Measurements from ENCODE around the gene PLOD2. TPM values are rescaled to one million over a fixed set of nuclear protein-coding genes. Genes with fewer than 3 reads are reported as not detected.
A peak's percentile ranks its signal among the peaks of the same experiment; 100 is the strongest.

Gene PLOD2
- total and polyA plus RNA-seq, 7 donors: 2.0 to 15.7 (median 7.5) TPM

DNA sequence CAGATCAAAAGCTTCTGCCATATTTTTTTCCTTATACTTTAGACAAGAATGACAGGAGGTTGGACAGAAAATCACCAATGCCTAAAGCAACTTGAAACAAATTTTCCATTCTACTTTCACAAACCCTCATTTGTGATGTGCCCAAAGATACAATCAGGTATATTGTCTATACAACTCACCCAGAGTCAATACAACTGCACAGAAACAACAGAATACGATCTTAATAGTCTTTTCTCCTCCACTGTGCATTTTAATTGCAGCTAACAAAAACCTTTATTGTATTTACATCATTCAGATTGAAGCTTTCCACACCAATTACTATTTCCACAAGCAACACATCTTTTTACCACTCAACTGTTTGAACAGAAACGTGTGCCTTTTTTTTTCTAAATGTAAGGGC, 80.4 kb downstream of the PLOD2 start:
- Histone ChIP-seq H3K27ac (no peak overlapping the region), H3K4me1 (no peaks in the 10 kb centered on the region), H3K27me3 (ENCODE audit: insufficient read depth in 3 of 3, low read length in 2 of 3) (no peaks in the 10 kb centered on the region), H3K9me3 (no peaks in the 10 kb centered on the region), H3K4me3 (no peak overlapping the region), H3K36me3 (ENCODE audit: insufficient read depth in 1 of 2, low read depth in 1 of 2) (peaks cover 0 to 3% of the 10 kb centered on the region in 2 donors)
- 66 to 76% (median 72%) methylated on average over 2 of the region's 2 CpGs for WGBS, 3 donors
- DNase-seq (no peak), ATAC-seq (no peak)
- TF ChIP-seq, protein P1, sequence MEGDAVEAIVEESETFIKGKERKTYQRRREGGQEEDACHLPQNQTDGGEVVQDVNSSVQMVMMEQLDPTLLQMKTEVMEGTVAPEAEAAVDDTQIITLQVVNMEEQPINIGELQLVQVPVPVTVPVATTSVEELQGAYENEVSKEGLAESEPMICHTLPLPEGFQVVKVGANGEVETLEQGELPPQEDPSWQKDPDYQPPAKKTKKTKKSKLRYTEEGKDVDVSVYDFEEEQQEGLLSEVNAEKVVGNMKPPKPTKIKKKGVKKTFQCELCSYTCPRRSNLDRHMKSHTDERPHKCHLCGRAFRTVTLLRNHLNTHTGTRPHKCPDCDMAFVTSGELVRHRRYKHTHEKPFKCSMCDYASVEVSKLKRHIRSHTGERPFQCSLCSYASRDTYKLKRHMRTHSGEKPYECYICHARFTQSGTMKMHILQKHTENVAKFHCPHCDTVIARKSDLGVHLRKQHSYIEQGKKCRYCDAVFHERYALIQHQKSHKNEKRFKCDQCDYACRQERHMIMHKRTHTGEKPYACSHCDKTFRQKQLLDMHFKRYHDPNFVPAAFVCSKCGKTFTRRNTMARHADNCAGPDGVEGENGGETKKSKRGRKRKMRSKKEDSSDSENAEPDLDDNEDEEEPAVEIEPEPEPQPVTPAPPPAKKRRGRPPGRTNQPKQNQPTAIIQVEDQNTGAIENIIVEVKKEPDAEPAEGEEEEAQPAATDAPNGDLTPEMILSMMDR (IDR thresholded peaks at IDR 0.05): no peak
- intact Hi-C loops (cut with DNase I): no loop called here

- ATAC-seq (no peak), DNase-seq (no peak)
- Histone ChIP-seq H3K27ac (no peak overlapping the region), H3K36me3 (ENCODE audit: insufficient read depth in 1 of 2, low read depth in 1 of 2) (peaks cover 0 to 3% of the 10 kb centered on the region in 2 donors), H3K4me1 (peaks cover under 1% of the 10 kb centered on the region), H3K9me3 (no peaks in the 10 kb centered on the region), H3K4me3 (no peak overlapping the region), H3K27me3 (ENCODE audit: insufficient read depth in 3 of 3, low read length in 2 of 3) (no peaks in the 10 kb centered on the region)
- intact Hi-C loops (cut with DNase I): no loop called here
- 95 to 98% (median 96%) methylated on average over 2 of the region's 2 CpGs for WGBS, 3 donors
- TF ChIP-seq, protein P1 (IDR thresholded peaks at IDR 0.05): no peak
Observed at GRCh38 chr3:146078031-146078430, 83.0 kb downstream of the PLOD2 start.

DNA sequence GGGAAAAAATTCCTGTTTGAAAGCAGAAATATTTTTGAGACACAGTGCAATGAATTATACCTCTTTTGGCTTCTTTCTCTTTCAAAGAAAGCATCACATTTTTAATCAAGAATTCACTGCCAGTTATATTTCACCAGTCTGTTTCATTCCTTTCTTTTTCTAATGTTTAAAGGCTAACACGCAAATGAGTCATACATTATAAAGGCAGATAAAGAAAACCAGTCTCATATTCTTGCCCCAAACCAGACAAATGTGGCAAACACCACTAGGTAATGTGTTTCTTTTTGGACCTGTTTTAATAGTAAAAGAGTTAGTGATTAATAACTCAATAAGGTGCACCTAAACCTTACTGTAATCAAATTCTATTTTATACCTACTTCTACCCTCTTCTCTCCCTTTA, 83.8 kb downstream of the PLOD2 start:
- DNase-seq: no peak
- Histone ChIP-seq H3K4me3 (no peak overlapping the region), H3K9me3 (no peaks in the 10 kb centered on the region), H3K27me3 (ENCODE audit: insufficient read depth in 3 of 3, low read length in 2 of 3) (no peaks in the 10 kb centered on the region), H3K4me1 (peaks cover 4% of the 10 kb centered on the region), H3K36me3 (ENCODE audit: insufficient read depth in 1 of 2, low read depth in 1 of 2) (peaks cover 0 to 3% of the 10 kb centered on the region in 2 donors), H3K27ac (no peak overlapping the region)
- TF ChIP-seq, protein P1 (IDR thresholded peaks at IDR 0.05): no peak
- intact Hi-C loops (cut with DNase I): no loop called here
- no peak for ATAC-seq
- WGBS, 3 donors: 93 to 100% (median 100%) methylated on average over 1 of the region's 1 CpG

GRCh38 chr3:146072824-146073223, 88.2 kb downstream of the PLOD2 start:
- peak in 1 of 4 donors; percentile 57 for ATAC-seq
- intact Hi-C loops (cut with DNase I): no loop called here

DNA sequence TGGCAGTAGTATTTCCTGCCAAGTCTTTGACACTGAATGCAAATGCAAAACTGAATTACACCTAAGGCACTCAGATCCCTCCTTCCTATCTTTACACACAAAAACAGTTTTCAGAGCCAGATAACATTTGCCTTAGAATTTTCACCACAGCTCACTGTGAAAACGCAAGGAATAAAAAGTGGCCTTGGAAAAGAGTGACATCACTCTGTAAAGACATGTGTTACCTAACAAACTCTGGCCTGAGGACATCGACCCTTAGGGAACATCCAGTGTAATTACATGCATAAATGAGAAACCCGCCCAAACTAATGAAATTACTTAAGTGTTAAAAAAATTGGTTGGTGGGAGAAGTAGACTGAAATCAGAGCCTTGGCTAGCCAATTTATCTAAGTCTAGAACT, 88.9 kb downstream of the PLOD2 start:
- H3K27ac ChIP-seq: no peak overlapping the region
- no peak overlapping the region for H3K4me3 ChIP-seq
- no peaks in the 10 kb centered on the region for H3K9me3 ChIP-seq
- H3K36me3 ChIP-seq (ENCODE audit: insufficient read depth in 1 of 2, low read depth in 1 of 2): peaks cover 0 to 7% of the 10 kb centered on the region in 2 donors
- no peaks in the 10 kb centered on the region for H3K27me3 ChIP-seq (ENCODE audit: insufficient read depth in 3 of 3, low read length in 2 of 3)
- DNase-seq (no peak), ATAC-seq (no peak)
- peaks cover 4% of the 10 kb centered on the region for H3K4me1 ChIP-seq
- WGBS, 3 donors: 72 to 82% (median 75%) methylated on average over 3 of the region's 3 CpGs
- TF ChIP-seq, protein P1 (IDR thresholded peaks at IDR 0.05): no peak
- intact Hi-C loops (cut with DNase I): no loop called here

More at GRCh38 chr3:146072824-146073223, 88.2 kb downstream of the PLOD2 start:
- DNase-seq: no peak
- Histone ChIP-seq H3K4me1 (peaks cover 4% of the 10 kb centered on the region), H3K27me3 (ENCODE audit: insufficient read depth in 3 of 3, low read length in 2 of 3) (no peaks in the 10 kb centered on the region), H3K4me3 (no peak overlapping the region), H3K9me3 (no peaks in the 10 kb centered on the region), H3K27ac (no peak overlapping the region), H3K36me3 (ENCODE audit: insufficient read depth in 1 of 2, low read depth in 1 of 2) (peaks cover 0 to 7% of the 10 kb centered on the region in 2 donors)
- TF ChIP-seq, protein P1 (IDR thresholded peaks at IDR 0.05): no peak

All from psoas muscle (tissue), 8 donors.